ENCODE measurements around the gene PRR5L. TPM values are rescaled to one million over a fixed set of nuclear protein-coding genes. Genes with fewer than 3 reads are reported as not detected.

Gene PRR5L
- total RNA-seq, 1 donor = 57.0 TPM

- TF ChIP-seq CTCF (IDR thresholded peaks at IDR 0.05; ENCODE audit: insufficient read depth, low read depth, low read length) = no peak
- no peak overlapping the region for H3K4me3 ChIP-seq (ENCODE audit: low read depth, low read length)
- no peak for DNase-seq (ENCODE audit: low read depth)
These were observed 21.7 kb upstream of the PRR5L start for GRCh38 chr11:36274414-36274813.

DNA sequence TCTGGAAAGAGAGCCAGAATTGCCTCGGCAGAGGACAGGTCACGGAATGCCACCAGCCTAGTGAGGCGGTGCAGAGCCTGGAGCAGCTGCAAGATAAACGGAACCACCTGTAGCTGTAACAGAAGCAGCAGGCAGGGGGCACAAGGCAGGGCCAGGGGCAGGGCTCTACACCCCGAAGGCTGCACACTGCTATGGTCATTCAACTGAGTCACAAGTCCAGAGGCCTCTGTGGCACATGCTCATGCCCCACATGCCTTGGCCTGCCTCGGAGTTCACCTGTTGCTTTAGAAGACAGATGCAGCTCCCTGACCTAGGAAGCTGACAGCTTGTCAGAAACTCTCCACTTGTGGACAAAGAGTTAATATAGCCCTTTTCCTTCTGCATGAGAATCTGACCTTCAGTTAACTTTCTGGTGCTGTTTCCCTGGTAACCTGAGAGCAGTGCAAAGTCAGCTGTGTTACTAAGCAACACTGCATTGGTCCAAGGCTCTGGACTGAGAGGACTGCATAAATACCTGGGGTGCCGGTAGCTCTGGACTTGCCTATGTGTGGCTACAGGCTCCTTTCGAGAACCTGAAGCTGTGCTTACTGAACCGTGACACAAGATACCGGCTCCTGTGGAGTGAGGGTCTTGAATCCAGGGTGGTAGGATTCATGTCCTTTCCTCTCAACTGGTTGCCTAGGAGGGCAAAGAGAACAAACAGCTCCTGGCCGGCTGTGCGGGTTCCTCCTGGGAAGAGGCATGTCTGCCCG, 17.4 kb upstream of the PRR5L start:
- DNase-seq (ENCODE audit: low read depth) = no peak
- peak; percentile 6 for TF ChIP-seq CTCF (IDR thresholded peaks at IDR 0.05; ENCODE audit: insufficient read depth, low read depth, low read length)
- H3K4me3 ChIP-seq (ENCODE audit: low read depth, low read length) = no peak overlapping the region

GRCh38 chr11:36280531-36280930, 15.6 kb upstream of the PRR5L start:
- no peak overlapping the region for H3K4me3 ChIP-seq (ENCODE audit: low read depth, low read length)
- no peak for TF ChIP-seq CTCF (IDR thresholded peaks at IDR 0.05; ENCODE audit: insufficient read depth, low read depth, low read length)
- DNase-seq (ENCODE audit: low read depth) = no peak

GRCh38 chr11:36281850-36282249, 14.2 kb upstream of the PRR5L start:
- no peak overlapping the region for H3K4me3 ChIP-seq (ENCODE audit: low read depth, low read length)
- no peak for DNase-seq (ENCODE audit: low read depth)
- TF ChIP-seq CTCF (IDR thresholded peaks at IDR 0.05; ENCODE audit: insufficient read depth, low read depth, low read length) = no peak

DNA sequence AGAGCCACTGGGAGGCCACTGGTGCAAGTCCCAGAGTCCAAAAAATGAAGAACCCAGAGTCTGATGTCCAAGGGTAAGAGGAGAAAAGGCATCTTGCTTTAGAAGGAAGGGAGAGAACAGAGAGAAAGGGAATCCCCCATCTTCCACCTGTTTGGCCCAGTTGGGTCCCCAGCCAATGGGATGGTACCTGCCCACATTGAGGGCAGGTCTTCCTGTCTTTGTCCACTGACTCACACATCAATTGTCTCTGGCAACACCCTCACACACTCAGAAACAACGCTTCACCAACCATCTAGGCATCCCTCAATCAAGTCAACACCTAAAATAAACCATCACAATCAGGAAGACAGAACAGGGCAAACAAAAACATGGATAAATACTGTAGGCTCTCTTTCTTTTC, 13.2 kb upstream of the PRR5L start:
- no peak overlapping the region for H3K4me3 ChIP-seq (ENCODE audit: low read depth, low read length)
- no peak for TF ChIP-seq CTCF (IDR thresholded peaks at IDR 0.05; ENCODE audit: insufficient read depth, low read depth, low read length)
- no peak for DNase-seq (ENCODE audit: low read depth)

GRCh38 chr11:36288442-36289225, 7.5 kb upstream of the PRR5L start:
- peak; percentile 34 for DNase-seq (ENCODE audit: low read depth)
- TF ChIP-seq CTCF (IDR thresholded peaks at IDR 0.05; ENCODE audit: insufficient read depth, low read depth, low read length) = no peak
- peak overlapping the region; percentile 87 for H3K4me3 ChIP-seq (ENCODE audit: low read depth, low read length)

Data from fibroblast of villous mesenchyme (primary cell).